Measurements from ENCODE around the gene CNOT4. TPM values are rescaled to one million over a fixed set of nuclear protein-coding genes. Genes with fewer than 3 reads are reported as not detected.

Gene CNOT4
- total and polyA plus RNA-seq, 2 of the 13 experiments (the other 11 are each of a cell fraction or from before 2014, with no cell fraction given) = 7.4 to 8.4 TPM

DNA sequence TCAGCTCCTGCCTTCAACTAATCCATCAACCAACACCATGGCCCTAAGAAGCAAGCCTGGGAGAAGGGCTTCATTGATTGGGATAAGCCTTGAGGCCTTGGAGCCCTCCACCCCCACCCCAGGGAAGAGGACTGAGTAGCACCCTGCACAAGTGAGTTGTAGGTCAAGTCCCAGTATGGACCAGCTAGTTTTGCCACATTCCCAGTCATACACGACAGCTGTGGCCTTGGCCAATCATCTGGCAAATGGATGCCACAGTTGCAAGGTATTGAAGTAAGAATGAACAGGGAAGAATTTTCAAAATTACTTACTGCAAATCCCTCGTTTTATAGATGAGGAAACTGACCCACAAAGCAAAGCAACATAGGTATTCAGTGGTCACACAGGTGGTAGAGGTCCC is 166.5 kb downstream of the CNOT4 start:
- intact Hi-C loops (cut with micrococcal nuclease; ENCODE audit: unreplicated experiment) = no loop called here
- H2AFZ ChIP-seq (ENCODE audit: low read length) = no peak overlapping the region
- ChIA-PET CTCF (ENCODE audit: low intra/inter-chr PET ratio, low total read pairs) (no interaction called here), POLR2A (no interaction called here)
- no peaks in the 10 kb centered on the region for H3K36me3 ChIP-seq (replicated peaks in 1 of 2; ENCODE audit: control insufficient read depth in 1 of 2, insufficient read depth in 2 of 2, low read length in 2 of 2)
- H3K9ac ChIP-seq (ENCODE audit: insufficient read depth, low read depth, low read length) = no peak overlapping the region
- BruUV-seq (replicated peaks) = no TSS peak
- peaks cover 9% of the 10 kb centered on the region; the same call in 1 of the 2 replicates for H3K4me1 ChIP-seq (ENCODE audit: insufficient read depth, low read length)
- no peak overlapping the region for H3K27ac ChIP-seq (ENCODE audit: extremely low read length, insufficient read depth, low read length)
- DNase-seq (ENCODE audit: low spot score) = no peak
- ATAC-seq = no peak
- 45% methylated on average over 2 of the region's 2 CpGs for WGBS (ENCODE audit: low lambda C conversion rate)
- H3K4me3 ChIP-seq (replicated peaks in 1 of 3; ENCODE audit: insufficient read depth in 1 of 3, low read depth in 2 of 3, low read length in 3 of 3) = no peak overlapping the region
- H3K79me2 ChIP-seq (ENCODE audit: insufficient read depth, low read length) = no peaks in the 10 kb centered on the region
- no peak for FAIRE-seq
- no peaks in the 10 kb centered on the region for H3K27me3 ChIP-seq (ENCODE audit: control insufficient read depth in 1 of 2, insufficient read depth in 2 of 2, low read length in 2 of 2)
- H4K20me1 ChIP-seq (ENCODE audit: insufficient read depth, low read length) = no peaks in the 10 kb centered on the region
- no peaks in the 10 kb centered on the region for H3K9me3 ChIP-seq (ENCODE audit: low read length)
- TF ChIP-seq ZNF703 (CRISPR knock-in tag; IDR thresholded peaks at IDR 0.05; ENCODE audit: borderline replicate concordance) = no peak
- no peak for TF ChIP-seq ZNF280B (CRISPR knock-in tag; IDR thresholded peaks at IDR 0.05; ENCODE audit: borderline replicate concordance)
- no peak for TF ChIP-seq ZNF34 (CRISPR knock-in tag; IDR thresholded peaks at IDR 0.05; ENCODE audit: borderline replicate concordance)
- no peak for TF ChIP-seq ZNF432 (CRISPR knock-in tag; IDR thresholded peaks at IDR 0.05; ENCODE audit: borderline replicate concordance)
- TF ChIP-seq TARDBP (CRISPR knock-in tag; IDR thresholded peaks at IDR 0.05) = no peak
- TF ChIP-seq ZFX (CRISPR knock-in tag; IDR thresholded peaks at IDR 0.05; ENCODE audit: low read depth) = no peak
- no peak for TF ChIP-seq PCBP2 (optimal IDR thresholded peaks at IDR 0.05; ENCODE audit: low read depth, low read length, poor library complexity, severe bottlenecking)
- TF ChIP-seq CHCHD3 (CRISPR knock-in tag; IDR thresholded peaks at IDR 0.05) = no peak
- TF ChIP-seq ZSCAN30 (CRISPR knock-in tag; IDR thresholded peaks at IDR 0.05) = no peak
- H3K4me2 ChIP-seq (ENCODE audit: low read depth, low read length) = no peak overlapping the region
- in situ Hi-C loops (cut with HindIII; ENCODE audit: extremely low pct_ligation_motif_present, low pct_unique_long_range_greater_than_20kb) = no loop called here

Data from HepG2 (cell line).